Kidney tubule cell (primary cell): ENCODE data around the gene FERMT3.

Experiments used
- DNase-seq: peaks from one replicate; pipeline ENCODE4 v3.0.0-alpha.2; 2018; ENCODE audit warnings: low spot score

FERMT3 gene

GRCh38 chr11:64249563-64250414, 43.3 kb downstream of the FERMT3 start:
- DNase-seq: no peak

- DNase-seq: no peak
These were observed 44.0 kb downstream of the FERMT3 start for GRCh38 chr11:64250415-64251015.

GRCh38 chr11:64251016-64251752, 44.7 kb downstream of the FERMT3 start, which contains the start of gene PLCB3:
PLCB3 (plus strand) TSS chr11:64251530; CDS start chr11:64251650, 120 bp downstream.
- DNase-seq: peak; percentile 65

- DNase-seq: no peak
These were observed 45.2 kb downstream of the FERMT3 start for GRCh38 chr11:64251753-64252002.

- DNase-seq: peak; percentile 75
These were observed 45.7 kb downstream of the FERMT3 start for GRCh38 chr11:64252003-64252872.

GRCh38 chr11:64253043-64253442, 46.5 kb downstream of the FERMT3 start:
- DNase-seq: no peak

GRCh38 chr11:64253481-64253880, 47.0 kb downstream of the FERMT3 start:
- peak; percentile 32 for DNase-seq

GRCh38 chr11:64254326-64254725, 47.8 kb downstream of the FERMT3 start:
- no peak for DNase-seq

- no peak for DNase-seq
These were observed 48.9 kb downstream of the FERMT3 start for GRCh38 chr11:64255135-64256128.

GRCh38 chr11:64256300-64256699, 49.8 kb downstream of the FERMT3 start:
- no peak for DNase-seq

GRCh38 chr11:64258356-64258755, 51.8 kb downstream of the FERMT3 start:
- no peak for DNase-seq

- no peak for DNase-seq
These were observed 52.5 kb downstream of the FERMT3 start for GRCh38 chr11:64258946-64259532.

GRCh38 chr11:64259533-64260067, 53.1 kb downstream of the FERMT3 start:
- DNase-seq: no peak

GRCh38 chr11:64260147-64260708, 53.7 kb downstream of the FERMT3 start:
- no peak for DNase-seq

- no peak for DNase-seq
These were observed 55.1 kb downstream of the FERMT3 start for GRCh38 chr11:64261556-64262080.

GRCh38 chr11:64262271-64263002, 55.9 kb downstream of the FERMT3 start:
- no peak for DNase-seq

GRCh38 chr11:64263021-64263946, 56.8 kb downstream of the FERMT3 start:
- peak; percentile 29 for DNase-seq

- DNase-seq: no peak
These were observed 57.4 kb downstream of the FERMT3 start for GRCh38 chr11:64263947-64264317.
